Activated T-helper 1 cell treated with anti-CD3 and anti-CD28 coated beads, Interleukin-12 subunit alpha, Interleukin-12 subunit beta, Interleukin-2, Interleukin-4 antibody, amounts not matched to agents 30 ng/mL and 10 ng/mL and 1 ng/mL, durations not matched to agents 14 hours and 24 hours and 36 hours (primary cell): Measurements from ENCODE around the gene TGIF1. TPM values are rescaled to one million over a fixed set of nuclear protein-coding genes. Genes with fewer than 3 reads are reported as not detected.

Experiments
- DNase-seq: peaks from one replicate; pipeline ENCODE4 v3.0.0; 2021; ENCODE audit warnings: low spot score
- H3K27ac Mint-ChIP-seq: one replicate; pipeline ENCODE4 v1.8.0; 2021; ENCODE audit warnings: mild to moderate bottlenecking, mixed read lengths
- H3K27me3 Mint-ChIP-seq: one replicate; pipeline ENCODE4 v1.8.0; 2022; ENCODE audit warnings: mild to moderate bottlenecking, moderate library complexity, mixed read lengths; ENCODE audit not compliant: insufficient read depth
- H3K36me3 Mint-ChIP-seq: one replicate; pipeline ENCODE4 v1.8.0; 2021; ENCODE audit warnings: low read depth, mixed read lengths
- H3K4me1 Mint-ChIP-seq: one replicate; pipeline ENCODE4 v1.8.0; 2021; ENCODE audit warnings: low read depth, mixed read lengths
- H3K4me3 Mint-ChIP-seq: one replicate; pipeline ENCODE4 v1.8.0; 2021; ENCODE audit warnings: mild to moderate bottlenecking, moderate library complexity, mixed read lengths
- H3K9me3 Mint-ChIP-seq: one replicate; pipeline ENCODE4 v1.8.0; 2021; ENCODE audit warnings: mixed read lengths
- intact Hi-C: fragments of 100-400 bp; cut with micrococcal nuclease; formaldehyde crosslinking; loops from one replicate; pipeline ENCODE4 v1.15.1; 2024
- total RNA-seq: library from RNA; stranded (reverse); gene quantifications from 2 replicates; pipeline ENCODE4 v1.2.3, GENCODE V29; 2022

TGIF1 gene
- total RNA-seq, 1 donor from 2014 or later, result 52.1 TPM

- no peak for DNase-seq
- Mint-ChIP-seq H3K27ac (no peak overlapping the region), H3K36me3 (peaks cover 3% of the 10 kb centered on the region), H3K4me3 (no peak overlapping the region), H3K9me3 (no peaks in the 10 kb centered on the region), H3K27me3 (peaks cover 29% of the 10 kb centered on the region), H3K4me1 (peaks cover 14% of the 10 kb centered on the region)
- intact Hi-C loops, result no loop called here
Measured at GRCh38 chr18:3502650-3503049, 52.7 kb downstream of the TGIF1 start.

GRCh38 chr18:3504637-3505036 is 54.7 kb downstream of the TGIF1 start:
- Mint-ChIP-seq H3K27ac (no peak overlapping the region), H3K9me3 (no peaks in the 10 kb centered on the region), H3K4me1 (peaks cover 4% of the 10 kb centered on the region), H3K36me3 (peaks cover under 1% of the 10 kb centered on the region), H3K27me3 (peaks cover 16% of the 10 kb centered on the region), H3K4me3 (no peak overlapping the region)
- no peak for DNase-seq
- intact Hi-C loops, result no loop called here

DNA sequence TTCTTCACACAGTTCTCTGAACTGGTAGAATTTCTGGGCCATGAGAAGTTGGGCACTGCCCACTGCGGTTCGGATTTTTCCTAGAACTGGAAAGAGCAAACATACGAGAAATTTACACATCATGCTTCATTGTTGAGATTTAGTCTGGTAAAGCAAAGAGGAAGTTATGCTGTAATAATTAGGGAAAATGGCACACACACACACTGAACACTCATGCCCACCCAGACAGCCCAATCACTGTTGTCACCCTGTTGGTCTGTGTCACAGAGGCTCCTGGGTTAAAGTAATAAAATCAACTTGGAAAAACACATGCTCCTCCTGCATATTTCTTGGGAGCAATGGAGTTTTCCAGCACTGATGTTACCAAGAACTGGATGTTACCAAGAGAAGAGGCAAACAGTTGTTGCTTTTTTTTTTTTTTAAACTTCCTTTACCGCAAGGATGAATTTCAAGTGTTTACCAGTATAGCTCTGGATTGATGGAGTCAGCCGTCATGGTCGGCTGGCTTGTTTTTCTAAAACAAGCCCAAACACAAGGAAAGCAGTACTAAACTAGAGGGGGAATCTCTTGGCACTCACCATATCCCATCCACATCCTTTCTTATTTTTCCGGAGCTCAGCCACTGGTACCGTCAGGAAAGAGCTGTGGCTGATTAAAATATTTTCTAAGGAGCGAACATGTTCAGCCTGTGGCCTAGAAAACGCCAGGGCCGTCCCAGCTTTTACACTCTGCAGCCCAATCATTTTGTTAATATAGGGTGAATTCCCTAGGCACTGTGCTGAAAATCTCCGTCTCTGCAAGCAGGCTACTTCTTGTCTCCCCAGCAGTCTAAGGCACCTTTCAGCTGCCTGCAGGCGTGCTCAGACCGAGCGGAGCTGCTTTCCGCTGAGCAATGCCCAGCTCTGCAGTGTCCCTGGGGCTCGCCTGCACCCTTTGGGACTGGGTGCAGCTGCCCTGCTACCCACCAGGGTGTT is 58.9 kb downstream of the TGIF1 start:
- no peak overlapping the region for H3K27ac Mint-ChIP-seq
- H3K9me3 Mint-ChIP-seq, result no peaks in the 10 kb centered on the region
- DNase-seq, result no peak
- intact Hi-C loops, result no loop called here
- H3K4me3 Mint-ChIP-seq, result no peak overlapping the region
- peaks cover 10% of the 10 kb centered on the region for H3K27me3 Mint-ChIP-seq
- no peaks in the 10 kb centered on the region for H3K36me3 Mint-ChIP-seq
- no peaks in the 10 kb centered on the region for H3K4me1 Mint-ChIP-seq

Other genes starting within 250 kb of the TGIF1 start
- 0.22 and 1.4 TPM in 2 replicates for gene MYOM1, start 230.2 kb upstream of the TGIF1 start, total RNA-seq
- 330 and 334 TPM in 2 replicates for gene MYL12A, start 202.4 kb upstream of the TGIF1 start, total RNA-seq
- gene MYL12B, start 188.0 kb upstream of the TGIF1 start, total RNA-seq, result 234 and 235 TPM in 2 replicates